OCI-LY3 (cell line): ENCODE results near the gene CHD1L.
"Not testable (repeated sequence)": the region's sequence is repeated elsewhere in the genome, so short reads cannot be mapped to it uniquely, and the experiment has no call there.

Experiments used
- EZH2phosphoT487 ChIP-seq: fragments of 200-600 bp; shearing (Covaris generic); IDR thresholded peaks from 2 replicates; pipeline ENCODE4 v1.6.1; 2018; ENCODE audit warnings: antibody characterized with exemption, mixed run types, low read depth
- TF ChIP-seq, protein P1 (sequence below): fragments of 200-600, 300-600 bp; sonication (generic); IDR thresholded peaks from 2 replicates; pipeline ENCODE4 v1.5.1; 2014; ENCODE audit warnings: antibody characterized with exemption, low read length, low read depth

GRCh38 chr1:147240131-147240721 is 2.3 kb upstream of the CHD1L start:
- TF ChIP-seq, protein P1, sequence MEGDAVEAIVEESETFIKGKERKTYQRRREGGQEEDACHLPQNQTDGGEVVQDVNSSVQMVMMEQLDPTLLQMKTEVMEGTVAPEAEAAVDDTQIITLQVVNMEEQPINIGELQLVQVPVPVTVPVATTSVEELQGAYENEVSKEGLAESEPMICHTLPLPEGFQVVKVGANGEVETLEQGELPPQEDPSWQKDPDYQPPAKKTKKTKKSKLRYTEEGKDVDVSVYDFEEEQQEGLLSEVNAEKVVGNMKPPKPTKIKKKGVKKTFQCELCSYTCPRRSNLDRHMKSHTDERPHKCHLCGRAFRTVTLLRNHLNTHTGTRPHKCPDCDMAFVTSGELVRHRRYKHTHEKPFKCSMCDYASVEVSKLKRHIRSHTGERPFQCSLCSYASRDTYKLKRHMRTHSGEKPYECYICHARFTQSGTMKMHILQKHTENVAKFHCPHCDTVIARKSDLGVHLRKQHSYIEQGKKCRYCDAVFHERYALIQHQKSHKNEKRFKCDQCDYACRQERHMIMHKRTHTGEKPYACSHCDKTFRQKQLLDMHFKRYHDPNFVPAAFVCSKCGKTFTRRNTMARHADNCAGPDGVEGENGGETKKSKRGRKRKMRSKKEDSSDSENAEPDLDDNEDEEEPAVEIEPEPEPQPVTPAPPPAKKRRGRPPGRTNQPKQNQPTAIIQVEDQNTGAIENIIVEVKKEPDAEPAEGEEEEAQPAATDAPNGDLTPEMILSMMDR, result not testable (repeated sequence)
- TF ChIP-seq EZH2phosphoT487, result not testable (repeated sequence)
